ENCODE data around the gene CDC14B.
"Not testable (repeated sequence)": the region's sequence is repeated elsewhere in the genome, so short reads cannot be mapped to it uniquely, and the experiment has no call there.

CDC14B gene

GRCh38 chr9:96619491-96620180 is at the start of gene CDC14B:
CDC14B (minus strand) TSS chr9:96619843; CDS start chr9:96619378, 465 bp downstream.
- H3K4me1 ChIP-seq (ENCODE audit: control insufficient read depth, insufficient read depth, low read length) = peaks cover 23% of the 10 kb centered on the region

DNA sequence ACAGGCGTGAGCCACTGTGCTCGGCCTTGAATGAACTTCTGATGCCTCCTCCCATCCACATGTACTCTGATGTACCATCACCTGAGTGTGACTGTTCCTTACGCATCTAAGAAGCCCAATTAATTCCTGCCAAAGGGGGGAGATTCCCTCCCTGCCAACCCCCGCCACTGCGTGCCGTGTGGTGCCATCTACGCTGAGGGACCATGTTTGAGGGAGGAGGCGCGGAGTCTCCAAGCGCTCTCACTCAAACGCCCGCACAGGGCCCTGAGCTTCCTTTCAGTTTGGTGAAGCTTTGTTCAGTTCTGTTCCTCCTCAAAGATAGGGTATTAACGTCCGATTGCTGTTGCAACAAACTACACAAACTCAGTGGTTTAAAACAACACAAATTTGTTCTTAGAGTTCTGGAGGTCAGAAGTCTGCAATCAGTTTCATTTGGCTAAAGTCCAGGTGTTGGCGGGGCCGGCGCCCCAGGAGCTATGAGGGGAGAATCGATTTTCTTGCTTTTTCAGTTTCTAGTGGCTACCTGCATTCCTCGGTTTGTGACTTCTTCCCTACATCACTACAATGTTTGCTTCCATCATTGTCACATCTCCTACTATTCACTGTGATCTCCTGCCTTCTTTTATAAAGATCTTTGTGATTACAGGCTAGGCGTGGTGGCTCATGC is 49.4 kb upstream of the CDC14B start:
- no peak for DNase-seq (ENCODE audit: low read depth)
- Histone ChIP-seq H3K4me3 (ENCODE audit: low read length) (no peak overlapping the region), H3K9ac (ENCODE audit: low read length) (no peak overlapping the region), H3K4me1 (ENCODE audit: control insufficient read depth, insufficient read depth, low read length) (no peaks in the 10 kb centered on the region), H3K9me3 (ENCODE audit: control insufficient read depth, low read length) (no peaks in the 10 kb centered on the region), H3K27me3 (replicated peaks; ENCODE audit: control insufficient read depth, insufficient read depth, low read length) (no peaks in the 10 kb centered on the region), H3K36me3 (ENCODE audit: control insufficient read depth, insufficient read depth, low read length, severe bottlenecking) (no peaks in the 10 kb centered on the region)

More at GRCh38 chr9:96619491-96620180, at the start of gene CDC14B:
- H3K4me3 ChIP-seq (ENCODE audit: low read length) = peak within 1 kb of the TSS; percentile 88
- H3K9me3 ChIP-seq (ENCODE audit: control insufficient read depth, low read length) = no peaks in the 10 kb centered on the region
- H3K27me3 ChIP-seq (replicated peaks; ENCODE audit: control insufficient read depth, insufficient read depth, low read length) = no peaks in the 10 kb centered on the region
- H3K36me3 ChIP-seq (ENCODE audit: control insufficient read depth, insufficient read depth, low read length, severe bottlenecking) = no peaks in the 10 kb centered on the region
- DNase-seq (ENCODE audit: low read depth) = peak; percentile 95
- peak within 1 kb of the TSS; percentile 83 for H3K9ac ChIP-seq (ENCODE audit: low read length)

DNA sequence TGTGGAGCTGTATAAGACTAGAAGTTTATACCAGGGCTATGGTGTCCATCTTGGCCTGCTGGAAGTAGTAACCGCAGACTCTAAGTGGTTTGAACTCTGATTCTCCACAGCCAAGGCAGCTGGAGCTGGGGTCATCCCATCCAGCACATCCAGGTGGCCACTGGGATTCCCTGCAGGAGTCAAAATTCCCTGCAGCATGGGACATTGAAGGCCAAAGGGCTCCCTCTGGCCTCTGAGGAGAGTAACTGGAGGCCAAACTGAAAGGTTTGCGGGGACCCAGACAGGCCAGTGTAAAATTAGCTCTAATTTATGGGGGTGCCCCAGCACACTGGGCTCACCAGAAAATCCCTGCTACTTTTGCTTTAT is 47.7 kb upstream of the CDC14B start:
- no peaks in the 10 kb centered on the region for H3K36me3 ChIP-seq (ENCODE audit: control insufficient read depth, insufficient read depth, low read length, severe bottlenecking)
- H3K4me3 ChIP-seq (ENCODE audit: low read length) = no peak overlapping the region
- H3K27me3 ChIP-seq (replicated peaks; ENCODE audit: control insufficient read depth, insufficient read depth, low read length) = no peaks in the 10 kb centered on the region
- H3K9me3 ChIP-seq (ENCODE audit: control insufficient read depth, low read length) = no peaks in the 10 kb centered on the region
- DNase-seq (ENCODE audit: low read depth) = no peak
- no peaks in the 10 kb centered on the region for H3K4me1 ChIP-seq (ENCODE audit: control insufficient read depth, insufficient read depth, low read length)
- no peak overlapping the region for H3K9ac ChIP-seq (ENCODE audit: low read length)

DNA sequence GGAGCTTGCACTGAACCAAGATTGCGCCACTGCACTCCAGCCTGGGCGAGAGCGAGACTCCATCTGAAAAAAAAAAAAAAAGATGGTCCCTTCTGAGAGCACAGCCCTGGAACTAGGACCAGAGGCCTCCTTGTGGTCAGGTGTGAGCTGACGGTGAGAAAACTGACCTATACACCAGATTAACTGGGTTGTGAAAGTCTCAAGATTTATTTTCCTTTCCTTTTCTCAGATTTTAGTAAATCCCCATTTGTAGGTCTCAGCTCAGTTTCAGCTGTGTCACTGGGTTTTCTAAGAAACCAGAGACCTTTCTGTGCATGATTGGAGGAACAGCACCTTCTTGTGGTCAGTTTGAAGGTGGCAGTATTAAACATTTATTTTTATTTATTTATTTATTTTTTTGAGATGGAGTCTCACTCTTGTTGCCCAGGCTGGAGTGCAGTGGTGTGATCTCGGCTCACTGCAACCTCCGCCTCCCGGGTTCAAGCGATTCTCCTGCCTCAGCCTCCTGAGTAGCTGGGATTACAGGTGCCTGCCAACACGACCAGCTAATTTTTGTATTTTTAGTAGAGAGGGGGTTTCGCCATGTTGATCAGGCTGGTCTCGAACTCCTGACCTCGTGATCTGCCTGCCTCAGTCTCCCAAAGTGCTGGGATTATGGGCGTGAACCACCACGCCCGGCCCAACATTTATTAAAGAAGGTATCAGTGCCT is 47.2 kb upstream of the CDC14B start:
- DNase-seq (ENCODE audit: low read depth) = peak; percentile 86
- H3K9me3 ChIP-seq (ENCODE audit: control insufficient read depth, low read length); H3K4me1 ChIP-seq (ENCODE audit: control insufficient read depth, insufficient read depth, low read length); H3K27me3 ChIP-seq (replicated peaks; ENCODE audit: control insufficient read depth, insufficient read depth, low read length); H3K36me3 ChIP-seq (ENCODE audit: control insufficient read depth, insufficient read depth, low read length, severe bottlenecking): not testable (repeated sequence)
- Histone ChIP-seq H3K4me3 (ENCODE audit: low read length) (peak overlapping the region; percentile 61), H3K9ac (ENCODE audit: low read length) (peak overlapping the region; percentile 66)

DNA sequence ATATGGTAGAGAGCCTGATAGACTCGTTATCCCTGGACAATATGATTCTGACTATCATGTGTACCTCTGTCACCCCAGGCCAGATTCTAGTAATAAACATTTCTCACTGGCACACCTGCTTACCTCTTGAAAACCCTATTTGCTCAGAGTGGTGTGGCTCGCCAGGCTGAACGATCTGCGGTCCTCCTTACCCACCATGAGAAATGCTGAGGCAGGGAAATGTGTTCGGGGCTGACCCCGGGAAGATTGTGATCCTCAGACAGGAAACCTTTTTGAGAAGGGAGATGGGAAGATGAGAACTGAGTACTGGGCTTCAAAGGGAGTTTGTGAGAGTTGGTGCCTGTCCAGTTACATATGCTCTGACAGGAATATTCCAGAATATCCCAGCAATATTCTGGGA is 46.1 kb upstream of the CDC14B start:
- no peak overlapping the region for H3K9ac ChIP-seq (ENCODE audit: low read length)
- DNase-seq (ENCODE audit: low read depth) = no peak
- no peaks in the 10 kb centered on the region for H3K4me1 ChIP-seq (ENCODE audit: control insufficient read depth, insufficient read depth, low read length)
- no peaks in the 10 kb centered on the region for H3K9me3 ChIP-seq (ENCODE audit: control insufficient read depth, low read length)
- H3K27me3 ChIP-seq (replicated peaks; ENCODE audit: control insufficient read depth, insufficient read depth, low read length) = no peaks in the 10 kb centered on the region
- H3K4me3 ChIP-seq (ENCODE audit: low read length) = no peak overlapping the region
- no peaks in the 10 kb centered on the region for H3K36me3 ChIP-seq (ENCODE audit: control insufficient read depth, insufficient read depth, low read length, severe bottlenecking)

GRCh38 chr9:96663506-96664120 is 44.0 kb upstream of the CDC14B start:
- Histone ChIP-seq H3K4me1 (ENCODE audit: control insufficient read depth, insufficient read depth, low read length) (no peaks in the 10 kb centered on the region), H3K4me3 (ENCODE audit: low read length) (no peak overlapping the region)
- DNase-seq (ENCODE audit: low read depth) = no peak

DNA sequence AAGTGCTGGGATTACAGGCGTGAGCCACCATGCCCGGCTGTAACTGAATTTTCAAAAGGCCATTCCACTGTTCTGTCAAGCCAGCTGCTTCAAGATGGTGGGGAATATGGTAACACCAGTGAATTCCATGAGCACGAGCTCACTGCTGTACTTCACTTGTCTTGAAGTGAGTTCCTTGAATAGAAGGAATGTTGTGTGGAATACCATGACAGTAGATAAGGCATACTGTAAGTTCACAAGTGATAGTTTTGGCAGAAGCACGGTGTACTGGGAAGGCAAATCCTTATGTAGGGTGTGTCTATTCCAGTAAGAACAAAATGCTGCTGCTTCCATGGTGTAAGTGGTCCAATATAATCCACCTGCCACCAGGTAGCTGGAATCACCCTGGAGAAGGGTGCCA is 42.1 kb upstream of the CDC14B start:
- no peak for DNase-seq (ENCODE audit: low read depth)
- no peaks in the 10 kb centered on the region for H3K4me1 ChIP-seq (ENCODE audit: control insufficient read depth, insufficient read depth, low read length)

More at GRCh38 chr9:96663506-96664120, 44.0 kb upstream of the CDC14B start:
- Histone ChIP-seq H3K9ac (ENCODE audit: low read length) (no peak overlapping the region), H3K9me3 (ENCODE audit: control insufficient read depth, low read length) (no peaks in the 10 kb centered on the region), H3K36me3 (ENCODE audit: control insufficient read depth, insufficient read depth, low read length, severe bottlenecking) (no peaks in the 10 kb centered on the region), H3K27me3 (replicated peaks; ENCODE audit: control insufficient read depth, insufficient read depth, low read length) (no peaks in the 10 kb centered on the region)

GRCh38 chr9:96660692-96661248 is 41.1 kb upstream of the CDC14B start:
- no peak for DNase-seq (ENCODE audit: low read depth)
- no peaks in the 10 kb centered on the region for H3K36me3 ChIP-seq (ENCODE audit: control insufficient read depth, insufficient read depth, low read length, severe bottlenecking)
- H3K9ac ChIP-seq (ENCODE audit: low read length) = no peak overlapping the region
- no peaks in the 10 kb centered on the region for H3K9me3 ChIP-seq (ENCODE audit: control insufficient read depth, low read length)
- H3K4me1 ChIP-seq (ENCODE audit: control insufficient read depth, insufficient read depth, low read length) = no peaks in the 10 kb centered on the region
- H3K27me3 ChIP-seq (replicated peaks; ENCODE audit: control insufficient read depth, insufficient read depth, low read length) = no peaks in the 10 kb centered on the region
- no peak overlapping the region for H3K4me3 ChIP-seq (ENCODE audit: low read length)

More for the DNA sequence above, 42.1 kb upstream of the CDC14B start:
- H3K9me3 ChIP-seq (ENCODE audit: control insufficient read depth, low read length) = no peaks in the 10 kb centered on the region
- H3K36me3 ChIP-seq (ENCODE audit: control insufficient read depth, insufficient read depth, low read length, severe bottlenecking) = no peaks in the 10 kb centered on the region
- no peak overlapping the region for H3K9ac ChIP-seq (ENCODE audit: low read length)
- no peak overlapping the region for H3K4me3 ChIP-seq (ENCODE audit: low read length)
- H3K27me3 ChIP-seq (replicated peaks; ENCODE audit: control insufficient read depth, insufficient read depth, low read length) = no peaks in the 10 kb centered on the region

- Histone ChIP-seq H3K9me3 (ENCODE audit: control insufficient read depth, low read length) (no peaks in the 10 kb centered on the region), H3K36me3 (ENCODE audit: control insufficient read depth, insufficient read depth, low read length, severe bottlenecking) (peaks cover 10% of the 10 kb centered on the region)
- DNase-seq (ENCODE audit: low read depth) = peak; percentile 93
These were observed 35.7 kb upstream of the CDC14B start, which contains the start of gene PRXL2C for GRCh38 chr9:96655198-96655851. PRXL2C (minus strand) TSS chr9:96655317; CDS start chr9:96655281, 36 bp downstream.

DNA sequence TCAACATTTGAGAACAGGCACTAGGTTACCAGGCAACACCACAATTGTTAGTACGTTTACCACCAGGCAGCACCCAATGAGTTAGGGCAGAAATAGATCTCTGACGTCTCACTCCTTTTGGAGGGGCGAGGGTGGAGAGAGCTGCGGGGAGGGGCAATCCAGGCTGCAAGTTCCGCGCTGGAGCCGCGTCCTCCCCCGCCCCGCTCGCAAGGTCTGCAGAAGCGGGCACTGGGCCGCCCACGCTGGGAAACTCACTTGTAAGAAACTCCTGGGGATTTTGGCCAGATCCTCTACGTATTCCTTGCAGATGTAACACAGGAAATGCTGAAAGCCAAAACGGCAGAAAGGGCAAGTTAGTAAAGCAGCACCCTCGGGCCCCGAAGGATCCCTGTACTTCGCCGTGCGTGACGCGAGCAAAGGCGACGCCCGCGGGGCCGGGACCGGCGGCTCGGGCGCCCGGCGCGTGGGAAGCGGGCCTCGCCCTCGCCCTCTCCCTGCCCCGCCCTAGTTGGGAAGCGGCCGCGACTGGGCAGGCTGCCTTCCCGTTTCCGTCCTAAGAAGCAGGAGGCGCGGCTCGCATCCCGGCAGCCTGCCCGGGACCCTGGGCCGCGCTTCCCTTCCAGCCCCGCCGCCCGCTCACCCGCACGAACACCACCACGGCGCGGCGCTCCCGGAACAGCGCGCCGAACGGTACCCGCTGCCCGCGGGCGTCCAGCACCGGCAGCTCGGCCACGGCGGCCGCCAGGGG is 35.0 kb upstream of the CDC14B start:
- Histone ChIP-seq H3K4me3 (ENCODE audit: low read length) (peak overlapping the region; percentile 82), H3K4me1 (ENCODE audit: control insufficient read depth, insufficient read depth, low read length) (peaks cover 12% of the 10 kb centered on the region), H3K36me3 (ENCODE audit: control insufficient read depth, insufficient read depth, low read length, severe bottlenecking) (peaks cover 15% of the 10 kb centered on the region), H3K9ac (ENCODE audit: low read length) (peak overlapping the region; percentile 88), H3K27me3 (replicated peaks; ENCODE audit: control insufficient read depth, insufficient read depth, low read length) (no peaks in the 10 kb centered on the region), H3K9me3 (ENCODE audit: control insufficient read depth, low read length) (no peaks in the 10 kb centered on the region)
- peak; percentile 92 for DNase-seq (ENCODE audit: low read depth)

More at GRCh38 chr9:96655198-96655851, 35.7 kb upstream of the CDC14B start, which contains the start of gene PRXL2C:
- H3K4me3 ChIP-seq (ENCODE audit: low read length) = peak within 1 kb of the TSS; percentile 82
- no peaks in the 10 kb centered on the region for H3K27me3 ChIP-seq (replicated peaks; ENCODE audit: control insufficient read depth, insufficient read depth, low read length)
- peak within 1 kb of the TSS; percentile 88 for H3K9ac ChIP-seq (ENCODE audit: low read length)
- peaks cover 11% of the 10 kb centered on the region for H3K4me1 ChIP-seq (ENCODE audit: control insufficient read depth, insufficient read depth, low read length)

Data from adipocyte (in vitro differentiated cells).